Stimulated activated CD4-positive, alpha-beta T cell treated with anti-CD3 and anti-CD28 coated beads, Interleukin-12 subunit alpha, Interleukin-12 subunit beta, amount 100 ng/mL, for 4 hours (primary cell): Measurements from ENCODE around the gene RNF212B.

Experiments used
- DNase-seq: peaks from one replicate; pipeline ENCODE4 v3.0.0-alpha.2; 2020

The RNF212B gene

GRCh38 chr14:23321572-23322547 lies 84.1 kb downstream of the RNF212B start:
- peak; percentile 37 for DNase-seq
